Keratinocyte (primary cell): ENCODE results near the gene PTGDR2.

Experiments
- EZH2 ChIP-seq: IDR thresholded peaks from one replicate; pipeline ENCODE4 v1.6.1; 2012; ENCODE audit warnings: inconsistent platforms, mild to moderate bottlenecking, low read length, moderate library complexity
- TF ChIP-seq, protein P1 (sequence below), 3 experiments: IDR thresholded peaks in 1 of 3; conservative IDR thresholded peaks in 1 of 3; optimal IDR thresholded peaks in 1 of 3; 2 replicates in 2 of 3; 3 replicates in 1 of 3; pipeline versions ENCODE3 to v1.5.1; 2011; ENCODE audit warnings: low read length in 3 of 3, mild to moderate bottlenecking in 3 of 3, moderate library complexity in 2 of 3, control low read depth in 1 of 3, inconsistent platforms in 1 of 3; ENCODE audit not compliant: insufficient read depth in 2 of 3; ENCODE audit errors: extremely low read depth in 1 of 3

DNA sequence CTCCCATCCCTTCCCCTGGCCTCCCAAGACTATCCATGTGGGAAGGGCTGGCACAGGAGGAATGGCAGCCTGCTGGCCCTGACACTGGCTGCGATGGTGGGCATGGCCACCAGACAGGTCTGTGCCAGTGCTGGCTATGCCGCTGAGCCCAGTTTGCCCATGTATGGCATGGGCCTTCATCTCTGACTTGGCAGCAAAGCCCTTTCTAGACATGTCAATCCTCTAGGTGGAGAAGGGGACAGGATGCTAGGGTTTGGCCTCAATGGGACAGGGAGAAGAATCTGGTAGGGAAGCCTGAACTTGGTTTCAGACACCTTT is 20.4 kb upstream of the PTGDR2 start:
- TF ChIP-seq, protein P1, sequence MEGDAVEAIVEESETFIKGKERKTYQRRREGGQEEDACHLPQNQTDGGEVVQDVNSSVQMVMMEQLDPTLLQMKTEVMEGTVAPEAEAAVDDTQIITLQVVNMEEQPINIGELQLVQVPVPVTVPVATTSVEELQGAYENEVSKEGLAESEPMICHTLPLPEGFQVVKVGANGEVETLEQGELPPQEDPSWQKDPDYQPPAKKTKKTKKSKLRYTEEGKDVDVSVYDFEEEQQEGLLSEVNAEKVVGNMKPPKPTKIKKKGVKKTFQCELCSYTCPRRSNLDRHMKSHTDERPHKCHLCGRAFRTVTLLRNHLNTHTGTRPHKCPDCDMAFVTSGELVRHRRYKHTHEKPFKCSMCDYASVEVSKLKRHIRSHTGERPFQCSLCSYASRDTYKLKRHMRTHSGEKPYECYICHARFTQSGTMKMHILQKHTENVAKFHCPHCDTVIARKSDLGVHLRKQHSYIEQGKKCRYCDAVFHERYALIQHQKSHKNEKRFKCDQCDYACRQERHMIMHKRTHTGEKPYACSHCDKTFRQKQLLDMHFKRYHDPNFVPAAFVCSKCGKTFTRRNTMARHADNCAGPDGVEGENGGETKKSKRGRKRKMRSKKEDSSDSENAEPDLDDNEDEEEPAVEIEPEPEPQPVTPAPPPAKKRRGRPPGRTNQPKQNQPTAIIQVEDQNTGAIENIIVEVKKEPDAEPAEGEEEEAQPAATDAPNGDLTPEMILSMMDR (optimal IDR thresholded peaks at IDR 0.05 in 1 of 3, IDR thresholded peaks at IDR 0.05 in 1 of 3, conservative IDR thresholded peaks at IDR 0.05 in 1 of 3; ENCODE audit: extremely low read depth in 1 of 3, insufficient read depth in 2 of 3, low read length in 3 of 3) = no peak
- no peak for TF ChIP-seq EZH2
